ENCODE data around the gene EGFL7. TPM values are rescaled to one million over a fixed set of nuclear protein-coding genes. Genes with fewer than 3 reads are reported as not detected.

Gene EGFL7
- total RNA-seq, 1 donor from 2014 or later, result 272 TPM

DNA sequence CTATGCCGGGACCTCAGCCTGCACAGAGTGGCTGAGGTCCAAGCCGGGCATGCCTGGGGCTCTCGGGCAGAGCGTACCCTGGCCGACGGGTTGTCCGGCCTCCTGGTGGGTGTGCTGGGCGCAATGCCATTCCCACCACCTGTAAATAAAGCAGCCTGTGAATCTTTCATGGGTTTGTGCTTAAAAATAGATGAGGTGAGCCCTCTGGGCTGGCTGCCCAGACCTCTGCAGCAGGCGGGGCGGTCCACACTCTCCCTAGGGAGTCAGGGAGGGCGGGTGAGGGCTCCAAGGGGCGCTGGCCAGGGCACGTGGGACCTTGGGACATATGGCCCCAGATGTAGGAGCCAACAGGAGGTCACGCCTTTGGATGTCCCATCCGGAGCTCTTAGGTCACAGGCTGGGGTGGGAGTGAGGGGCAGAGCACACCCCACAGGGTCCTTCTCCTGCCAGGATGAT is 28.1 kb downstream of the EGFL7 start:
- Histone ChIP-seq H3K4me3 (no peak overlapping the region), H3K9me3 (no peaks in the 10 kb centered on the region), H3K27me3 (no peaks in the 10 kb centered on the region), H3K4me1 (peaks cover 31% of the 10 kb centered on the region), H3K36me3 (no peaks in the 10 kb centered on the region), H3K27ac (no peak overlapping the region)
- no peak for DNase-seq (ENCODE audit: extremely low spot score in 2 of 2)
- TF ChIP-seq POLR2AphosphoS5 (IDR thresholded peaks at IDR 0.05; ENCODE audit: insufficient read depth in 1 of 2, low read depth in 1 of 2), result no peak
- TF ChIP-seq, protein P1, sequence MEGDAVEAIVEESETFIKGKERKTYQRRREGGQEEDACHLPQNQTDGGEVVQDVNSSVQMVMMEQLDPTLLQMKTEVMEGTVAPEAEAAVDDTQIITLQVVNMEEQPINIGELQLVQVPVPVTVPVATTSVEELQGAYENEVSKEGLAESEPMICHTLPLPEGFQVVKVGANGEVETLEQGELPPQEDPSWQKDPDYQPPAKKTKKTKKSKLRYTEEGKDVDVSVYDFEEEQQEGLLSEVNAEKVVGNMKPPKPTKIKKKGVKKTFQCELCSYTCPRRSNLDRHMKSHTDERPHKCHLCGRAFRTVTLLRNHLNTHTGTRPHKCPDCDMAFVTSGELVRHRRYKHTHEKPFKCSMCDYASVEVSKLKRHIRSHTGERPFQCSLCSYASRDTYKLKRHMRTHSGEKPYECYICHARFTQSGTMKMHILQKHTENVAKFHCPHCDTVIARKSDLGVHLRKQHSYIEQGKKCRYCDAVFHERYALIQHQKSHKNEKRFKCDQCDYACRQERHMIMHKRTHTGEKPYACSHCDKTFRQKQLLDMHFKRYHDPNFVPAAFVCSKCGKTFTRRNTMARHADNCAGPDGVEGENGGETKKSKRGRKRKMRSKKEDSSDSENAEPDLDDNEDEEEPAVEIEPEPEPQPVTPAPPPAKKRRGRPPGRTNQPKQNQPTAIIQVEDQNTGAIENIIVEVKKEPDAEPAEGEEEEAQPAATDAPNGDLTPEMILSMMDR (IDR thresholded peaks at IDR 0.05), result no peak
- TF ChIP-seq POLR2A (IDR thresholded peaks at IDR 0.05), result no peak
- intact Hi-C loops (cut with DNase I), result no loop called here

DNA sequence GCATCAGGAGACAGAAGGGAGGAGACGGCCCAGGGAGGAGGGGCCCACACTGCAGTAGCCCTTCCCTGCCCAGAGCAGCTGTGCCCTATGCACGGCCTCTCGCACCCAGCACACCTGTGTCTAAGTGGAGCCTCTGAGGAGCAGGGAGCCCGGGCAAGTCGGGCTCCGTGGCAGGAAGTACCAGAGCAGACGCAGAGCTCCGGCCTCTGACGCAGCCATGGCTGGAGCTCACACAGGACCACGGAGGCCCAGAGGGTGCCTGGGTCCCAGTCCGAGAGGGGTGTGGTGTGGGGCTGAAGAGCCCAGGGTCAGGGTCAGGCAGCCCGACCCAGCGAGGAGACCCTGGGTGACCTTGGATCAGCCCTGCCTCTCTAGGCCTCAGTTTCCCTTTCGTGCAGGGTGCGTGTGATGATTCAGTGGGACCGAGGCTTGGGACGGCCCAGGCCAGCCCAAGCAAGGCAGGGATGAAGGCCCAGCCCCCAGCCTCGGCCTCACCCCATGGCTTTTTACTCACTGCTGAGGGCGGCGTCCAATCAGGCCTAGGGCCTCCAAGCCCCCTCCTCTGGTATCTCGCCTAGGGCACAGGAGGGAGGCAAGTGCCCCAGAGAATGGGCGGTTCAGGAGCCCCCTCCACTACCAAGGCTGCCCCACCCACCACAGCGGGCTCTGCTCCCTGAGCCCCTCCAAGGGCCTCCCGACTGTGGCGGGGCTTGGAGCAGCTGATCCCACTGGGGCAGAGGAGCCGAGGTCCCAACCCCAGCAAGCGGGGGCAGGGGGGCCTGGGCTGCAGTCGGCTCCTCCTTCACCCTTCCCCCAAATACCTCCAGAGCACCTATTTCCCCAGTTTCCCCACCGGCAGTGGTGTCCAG is 28.8 kb downstream of the EGFL7 start:
- no peak for DNase-seq (ENCODE audit: extremely low spot score in 2 of 2)
- H3K36me3 ChIP-seq, result no peaks in the 10 kb centered on the region
- H3K9me3 ChIP-seq, result no peaks in the 10 kb centered on the region
- no peak overlapping the region for H3K27ac ChIP-seq
- H3K4me3 ChIP-seq, result no peak overlapping the region
- intact Hi-C loops (cut with DNase I), result no loop called here
- TF ChIP-seq, protein P1 (IDR thresholded peaks at IDR 0.05), result no peak
- TF ChIP-seq POLR2A (IDR thresholded peaks at IDR 0.05) (no peak), POLR2AphosphoS5 (IDR thresholded peaks at IDR 0.05; ENCODE audit: insufficient read depth in 1 of 2, low read depth in 1 of 2) (no peak)
- H3K27me3 ChIP-seq, result no peaks in the 10 kb centered on the region
- peaks cover 24% of the 10 kb centered on the region for H3K4me1 ChIP-seq

GRCh38 chr9:136692185-136693134 is 29.7 kb downstream of the EGFL7 start:
- TF ChIP-seq, protein P1 (IDR thresholded peaks at IDR 0.05), result no peak
- TF ChIP-seq POLR2AphosphoS5 (IDR thresholded peaks at IDR 0.05; ENCODE audit: insufficient read depth in 1 of 2, low read depth in 1 of 2) (no peak), POLR2A (IDR thresholded peaks at IDR 0.05) (no peak)
- Histone ChIP-seq H3K4me1 (peaks cover 22% of the 10 kb centered on the region), H3K27ac (no peak overlapping the region), H3K9me3 (no peaks in the 10 kb centered on the region), H3K27me3 (no peaks in the 10 kb centered on the region), H3K36me3 (no peaks in the 10 kb centered on the region), H3K4me3 (no peak overlapping the region)
- no peak for DNase-seq (ENCODE audit: extremely low spot score in 2 of 2)
- intact Hi-C loops (cut with DNase I), result no loop called here

GRCh38 chr9:136693135-136693489 is 30.4 kb downstream of the EGFL7 start:
- no peaks in the 10 kb centered on the region for H3K9me3 ChIP-seq
- no peak overlapping the region for H3K27ac ChIP-seq
- H3K4me1 ChIP-seq, result peaks cover 16% of the 10 kb centered on the region
- H3K36me3 ChIP-seq, result no peaks in the 10 kb centered on the region
- H3K4me3 ChIP-seq, result no peak overlapping the region
- no peaks in the 10 kb centered on the region for H3K27me3 ChIP-seq
- intact Hi-C loops (cut with DNase I), result no loop called here
- no peak for DNase-seq (ENCODE audit: extremely low spot score in 2 of 2)
- TF ChIP-seq POLR2AphosphoS5 (IDR thresholded peaks at IDR 0.05; ENCODE audit: insufficient read depth in 1 of 2, low read depth in 1 of 2) (no peak), POLR2A (IDR thresholded peaks at IDR 0.05) (no peak)
- TF ChIP-seq, protein P1 (IDR thresholded peaks at IDR 0.05), result no peak

Data from vagina (tissue), 2 donors.